SK-N-SH treated with all-trans-retinoic acid at 6 μM for 48 hours (cell line): ENCODE results near the gene GPC5.

Experiments used
- ARNTL ChIP-seq: fragments of 450-650 bp; formaldehyde crosslinking; IDR thresholded peaks from 2 replicates; pipeline ENCODE4 v1.5.0; 2020; ENCODE audit warnings: low read depth, mild to moderate bottlenecking, moderate library complexity, borderline replicate concordance
- BACH2 ChIP-seq: fragments of 250-450 bp; sonication (Bioruptor Pico); IDR thresholded peaks from 2 replicates; pipeline ENCODE4 v1.9.0; 2021; ENCODE audit warnings: mild to moderate bottlenecking, borderline replicate concordance
- CREB5 ChIP-seq: fragments of 250-450 bp; sonication (Bioruptor Pico); IDR thresholded peaks from 2 replicates; pipeline ENCODE4 v1.5.1; 2020; ENCODE audit warnings: low read depth, mild to moderate bottlenecking, moderate library complexity
- CSDC2 ChIP-seq: fragments of 250-450 bp; sonication (Bioruptor Pico); IDR thresholded peaks from 2 replicates; pipeline ENCODE4 v1.5.0; 2020; ENCODE audit warnings: mild to moderate bottlenecking, moderate library complexity
- ESRRG ChIP-seq: fragments of 250-450 bp; sonication (Bioruptor Pico); IDR thresholded peaks from 2 replicates; pipeline ENCODE4 v1.6.1; 2021; ENCODE audit warnings: mild to moderate bottlenecking
- ISL1 ChIP-seq: fragments of 250-450 bp; sonication (Bioruptor Pico); IDR thresholded peaks from 2 replicates; pipeline ENCODE4 v2.1.2; 2022; ENCODE audit warnings: mild to moderate bottlenecking, moderate library complexity
- PATZ1 ChIP-seq: fragments of 250-450 bp; sonication (Bioruptor Pico); IDR thresholded peaks from 2 replicates; pipeline ENCODE4 v1.8.0; 2020; ENCODE audit warnings: mild to moderate bottlenecking, moderate library complexity, borderline replicate concordance
- POU6F1 ChIP-seq: fragments of 250-450 bp; sonication (Bioruptor Pico); IDR thresholded peaks from 2 replicates; pipeline ENCODE4 v1.8.0; 2021; ENCODE audit warnings: low read depth, mild to moderate bottlenecking, moderate library complexity, borderline replicate concordance
- RARB ChIP-seq: fragments of 250-450 bp; sonication (Bioruptor Pico); IDR thresholded peaks from 2 replicates; pipeline ENCODE4 v1.8.0; 2021; ENCODE audit warnings: mild to moderate bottlenecking, moderate library complexity
- TOX ChIP-seq: fragments of 250-450 bp; sonication (Bioruptor Pico); IDR thresholded peaks from 2 replicates; pipeline ENCODE4 v1.8.0; 2021; ENCODE audit warnings: mild to moderate bottlenecking, moderate library complexity, borderline replicate concordance
- ZC3H10 ChIP-seq: fragments of 250-450 bp; sonication (Bioruptor Pico); IDR thresholded peaks from 2 replicates; pipeline ENCODE4 v1.5.1; 2021; ENCODE audit warnings: mild to moderate bottlenecking, moderate library complexity
- ZFP3 ChIP-seq: fragments of 250-450 bp; sonication (Bioruptor Pico); IDR thresholded peaks from 2 replicates; pipeline ENCODE4 v1.5.0; 2020; ENCODE audit warnings: mild to moderate bottlenecking, moderate library complexity
- ZFP30 ChIP-seq: fragments of 450-650 bp; formaldehyde crosslinking; IDR thresholded peaks from 2 replicates; pipeline ENCODE4 v1.5.0; 2022; ENCODE audit warnings: mild to moderate bottlenecking, moderate library complexity
- ZNF70 ChIP-seq: fragments of 450-650 bp; formaldehyde crosslinking; IDR thresholded peaks from 2 replicates; pipeline ENCODE4 v1.5.0; 2020; ENCODE audit warnings: mild to moderate bottlenecking, moderate library complexity

- TF ChIP-seq ESRRG (CRISPR knock-in tag): no peak
- TF ChIP-seq ZNF70 (CRISPR knock-in tag): no peak
- no peak for TF ChIP-seq POU6F1 (CRISPR knock-in tag)
- no peak for TF ChIP-seq RARB (CRISPR knock-in tag)
- TF ChIP-seq ZFP30 (CRISPR knock-in tag): no peak
- TF ChIP-seq ARNTL (CRISPR knock-in tag): no peak
- no peak for TF ChIP-seq ZFP3
- no peak for TF ChIP-seq CSDC2 (CRISPR knock-in tag)
- TF ChIP-seq ZC3H10 (CRISPR knock-in tag): no peak
- TF ChIP-seq TOX (CRISPR knock-in tag): no peak
- no peak for TF ChIP-seq BACH2 (CRISPR knock-in tag)
- no peak for TF ChIP-seq ISL1
- TF ChIP-seq PATZ1 (CRISPR knock-in tag): no peak
- no peak for TF ChIP-seq CREB5 (CRISPR knock-in tag)
Observed at GRCh38 chr13:92480387-92480786, 1082.0 kb downstream of the GPC5 start.
